Daoy (cell line): Measurements from ENCODE around the gene SNRNP25. TPM values are rescaled to one million over a fixed set of nuclear protein-coding genes. Genes with fewer than 3 reads are reported as not detected.

Source experiments
- DNase-seq: peaks from one replicate; pipeline ENCODE4 v3.0.0-alpha.2; 2015; ENCODE audit warnings: low read depth
- total RNA-seq: library from RNA; depleted of rRNA; stranded (reverse); fragments of >200 nt; shearing (Covaris generic); gene quantifications from 2 replicates; pipeline ENCODE4 v1.2.3, GENCODE V29; 2014; rRNA removed

The SNRNP25 gene
- total RNA-seq, 1 experiment from 2014 or later, result 24.3 TPM

DNA sequence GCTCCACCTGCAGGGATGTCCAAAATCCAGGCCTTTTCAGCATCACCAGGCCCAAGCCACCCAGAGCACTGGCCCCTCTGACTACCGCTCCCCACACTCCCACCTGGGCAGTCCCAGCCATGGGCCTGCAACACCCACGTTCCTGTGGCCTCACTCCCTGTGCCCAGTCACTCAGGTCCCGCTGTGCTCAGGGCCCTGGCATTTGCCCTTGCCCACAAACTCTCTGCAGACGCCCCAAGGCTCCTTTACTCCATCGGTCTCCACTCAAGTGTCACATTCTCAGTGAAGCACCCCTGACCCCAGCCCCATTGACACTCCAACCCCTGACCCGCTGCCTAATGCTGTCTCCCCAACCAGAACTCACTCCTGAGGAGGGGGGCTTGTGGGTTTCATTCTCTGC, 48.0 kb downstream of the SNRNP25 start:
- DNase-seq, result no peak

DNA sequence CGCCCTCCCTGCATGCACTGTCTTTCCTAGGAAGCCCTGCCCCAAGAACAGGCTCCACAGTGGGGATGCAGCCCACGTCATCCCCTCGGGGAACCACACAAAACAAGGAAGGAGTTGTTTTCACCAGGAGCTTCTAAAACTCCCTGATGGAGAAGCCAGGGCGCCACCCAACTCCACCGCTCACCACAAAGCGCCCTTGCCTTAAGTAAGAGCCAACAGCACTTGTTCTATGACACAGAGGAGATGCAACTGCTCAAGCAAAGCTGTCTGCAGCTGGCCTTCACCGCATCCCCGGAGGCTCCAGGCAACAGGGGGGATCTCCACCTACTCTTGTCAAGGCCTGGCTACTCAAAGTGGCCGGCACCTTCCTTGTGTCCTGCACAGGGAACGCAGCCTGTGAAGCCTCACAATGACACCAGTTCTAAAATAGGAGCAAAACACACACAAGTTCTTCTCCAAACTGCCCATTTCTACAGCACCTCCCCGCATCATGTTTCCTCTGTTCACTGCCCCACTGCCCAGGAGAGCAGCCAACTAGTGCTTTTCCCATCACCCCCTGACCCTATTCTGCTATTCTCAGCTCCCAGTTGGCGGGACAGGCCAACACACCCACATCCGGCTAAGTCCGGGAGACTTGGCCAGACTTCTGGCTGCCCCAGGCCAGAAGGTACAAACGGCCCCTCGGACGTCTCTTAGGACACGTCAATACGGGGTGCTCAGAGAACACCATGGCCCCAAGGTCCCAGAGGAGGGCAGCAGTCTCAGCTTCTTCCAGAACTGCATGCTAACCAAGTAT, 48.6 kb downstream of the SNRNP25 start:
- DNase-seq, result no peak

DNA sequence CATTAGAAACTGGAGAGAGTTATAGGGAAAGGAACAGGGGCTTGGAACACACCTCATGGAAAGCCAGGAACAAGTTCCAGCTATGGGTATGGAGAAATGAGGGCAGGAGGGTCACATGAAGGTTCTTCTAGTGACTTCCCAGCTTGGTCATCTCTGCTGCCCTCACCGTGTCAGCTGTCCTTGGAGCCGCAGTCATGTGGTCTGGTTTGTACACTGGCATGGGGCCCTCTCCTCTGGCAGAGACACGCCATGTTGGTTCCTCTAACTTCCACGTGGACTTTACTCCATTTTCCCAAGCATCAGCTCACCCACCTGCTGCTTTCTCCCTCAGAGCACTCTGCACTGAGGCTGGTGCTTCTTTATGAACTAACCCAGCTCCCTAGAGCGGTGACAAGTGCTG, 50.7 kb downstream of the SNRNP25 start:
- no peak for DNase-seq

DNA sequence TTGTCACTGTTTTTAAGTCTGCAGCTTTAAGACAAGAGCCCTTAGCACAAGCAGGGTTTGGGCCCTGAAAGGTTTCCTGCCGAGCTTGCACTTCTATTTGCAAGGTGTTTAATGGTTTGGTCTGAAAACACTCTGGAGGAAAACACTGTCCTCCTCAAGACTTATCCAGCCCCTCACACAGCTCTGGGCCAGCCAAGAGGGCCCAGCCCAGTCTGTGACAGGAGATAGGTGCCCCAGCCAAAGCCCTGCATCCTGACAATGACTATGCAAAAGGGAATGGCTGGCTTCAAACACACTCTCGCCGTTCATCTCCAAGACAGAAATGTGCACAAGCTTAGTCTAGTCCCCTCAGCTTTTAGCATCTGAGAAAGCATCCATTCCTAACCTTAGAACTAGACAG, 51.3 kb downstream of the SNRNP25 start:
- no peak for DNase-seq

DNA sequence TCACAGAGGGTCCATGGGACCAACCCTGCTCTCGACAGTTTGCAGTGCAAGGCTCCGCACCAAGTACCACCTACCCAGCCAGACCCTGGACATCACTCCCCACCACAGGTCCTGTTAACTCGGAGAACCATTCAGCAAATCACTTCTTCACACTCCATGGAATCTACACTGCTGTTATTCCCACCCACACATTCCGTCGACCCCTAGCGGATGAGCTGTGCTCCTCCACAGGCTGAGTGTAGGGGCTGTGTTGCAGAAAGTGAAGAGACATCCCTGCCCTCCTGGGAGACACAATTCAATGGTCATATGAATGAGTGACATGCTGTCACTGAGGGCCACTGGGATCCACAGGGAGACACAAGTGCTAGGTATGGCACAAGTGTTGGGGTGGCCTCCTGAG, 51.9 kb downstream of the SNRNP25 start:
- no peak for DNase-seq

DNA sequence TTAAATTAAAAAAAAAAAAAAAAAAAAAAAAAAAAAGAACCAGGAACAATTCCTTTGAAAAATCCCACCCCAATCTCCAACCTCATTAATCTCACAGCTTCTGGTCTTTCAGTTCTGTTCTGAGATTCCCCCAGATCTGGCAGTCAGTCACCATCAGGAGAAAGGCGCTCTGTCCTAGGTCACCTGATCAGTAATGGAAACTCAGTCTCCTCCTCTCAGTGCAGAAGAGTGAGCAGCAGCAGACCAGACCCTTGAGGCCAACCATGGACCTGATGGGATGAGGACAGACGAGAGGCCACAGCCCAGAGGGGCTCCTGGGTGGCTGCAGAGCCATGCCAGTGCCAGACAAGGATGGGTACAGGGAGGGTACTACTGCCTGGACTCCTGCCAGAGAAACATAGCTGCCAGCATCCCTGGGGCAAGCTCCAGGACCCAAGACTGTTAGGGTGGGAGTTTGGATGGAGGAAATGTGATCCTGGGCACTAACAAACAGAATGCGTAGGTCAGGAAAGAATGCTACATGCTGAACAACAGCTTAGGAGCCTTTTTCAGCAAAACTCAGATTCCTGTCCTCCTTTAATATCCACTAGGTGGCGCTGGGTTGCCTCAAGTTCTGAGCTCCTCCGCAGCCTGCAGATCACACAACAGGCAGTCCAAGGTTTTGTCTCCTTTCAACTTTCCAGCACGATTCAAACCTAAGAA, 53.1 kb downstream of the SNRNP25 start:
- peak; percentile 65 for DNase-seq

Other genes starting within 250 kb of the SNRNP25 start
- gene POLR3K, start 220 bp upstream of the SNRNP25 start, total RNA-seq, result 3.2 and 10.8 TPM in 2 replicates
- gene RHBDF1, start 18.8 kb downstream of the SNRNP25 start, total RNA-seq, result 4.7 and 9.3 TPM in 2 replicates
- gene MPG, start 24.4 kb downstream of the SNRNP25 start, total RNA-seq, result 55.8 and 72.2 TPM in 2 replicates
- 2.6 and 3.3 TPM in 2 replicates for gene NPRL3, start 84.8 kb downstream of the SNRNP25 start, total RNA-seq
- gene HBZ, start 98.8 kb downstream of the SNRNP25 start, total RNA-seq, result not detected in 2 replicates
- gene HBM, start 112.2 kb downstream of the SNRNP25 start, total RNA-seq, result not detected in 2 replicates
- gene HBA2, start 119.0 kb downstream of the SNRNP25 start, total RNA-seq, result 3.5 TPM in 1 of 2 replicates, not detected in the other
- gene HBA1, start 122.9 kb downstream of the SNRNP25 start, total RNA-seq, result not detected in 2 replicates
- not detected in 2 replicates for gene HBQ1, start 126.6 kb downstream of the SNRNP25 start, total RNA-seq
- 35.5 and 42.3 TPM in 2 replicates for gene LUC7L, start 175.6 kb downstream of the SNRNP25 start, total RNA-seq
- 25.8 and 29.1 TPM in 2 replicates for gene FAM234A, start 181.0 kb downstream of the SNRNP25 start, total RNA-seq
- 0.06 TPM in 1 of 2 replicates, not detected in the other for gene RGS11, start 222.1 kb downstream of the SNRNP25 start, total RNA-seq
- not detected in 2 replicates for gene ARHGDIG, start 226.8 kb downstream of the SNRNP25 start, total RNA-seq
- gene PDIA2, start 229.3 kb downstream of the SNRNP25 start, total RNA-seq, result 0.46 TPM in 1 of 2 replicates, not detected in the other